Measurements from ENCODE around the gene DSG2.

- TF ChIP-seq POLR2AphosphoS5 (IDR thresholded peaks at IDR 0.05) = no peak
- no peak for TF ChIP-seq EP300 (IDR thresholded peaks at IDR 0.05)
- TF ChIP-seq CTCF (IDR thresholded peaks at IDR 0.05) = no peak
These were observed 59.5 kb downstream of the DSG2 start for GRCh38 chr18:31557446-31557845.
